Thyroid gland (tissue), 4 donors: ENCODE data around the gene TTN. TPM values are rescaled to one million over a fixed set of nuclear protein-coding genes. Genes with fewer than 3 reads are reported as not detected.

Experiments
- DNase-seq, 2 donors: peaks; one replicate each; pipeline ENCODE4 v3.0.0-alpha.2; 2019
- H3K27ac ChIP-seq, 3 donors: fragments of 200-600 bp; sonication (generic); 1 replicate in 2 of 3; 2 replicates in 1 of 3; pipeline ENCODE4 v1.5.1; 2016 to 2019; ENCODE audit warnings: mild to moderate bottlenecking in 1 of 3, moderate library complexity in 1 of 3
- H3K27me3 ChIP-seq: fragments of 200-600 bp; sonication (generic); one replicate; pipeline ENCODE4 v1.5.1; 2019
- H3K36me3 ChIP-seq, 2 donors: fragments of 200-600 bp; sonication (generic); one replicate each; pipeline ENCODE4 v1.5.1; 2016 to 2019
- H3K4me1 ChIP-seq, 2 donors: fragments of 200-600 bp; sonication (generic); one replicate each; pipeline ENCODE4 v1.5.1; 2017 to 2019
- H3K4me3 ChIP-seq, 3 donors: fragments of 200-600 bp; sonication (generic); replicated peaks in 1 of 3; 1 replicate in 2 of 3; 2 replicates in 1 of 3; pipeline ENCODE4 v1.5.1; 2016; ENCODE audit warnings: mild to moderate bottlenecking in 1 of 3
- H3K9me3 ChIP-seq: fragments of 200-600 bp; sonication (generic); one replicate; pipeline ENCODE4 v1.5.1; 2017
- POLR2A ChIP-seq, 2 donors: fragments of 450-650 bp; IDR thresholded peaks; one replicate each; pipeline ENCODE4 v1.6.1; 2017; ENCODE audit warnings: antibody characterized with exemption in 2 of 2, mild to moderate bottlenecking in 2 of 2, moderate library complexity in 1 of 2
- WGBS, 2 donors: methylation state at CpG; one replicate each; pipeline ENCODE4 v1.1.5; 2017; 5-methylcytosine and 5-hydroxymethylcytosine counted together
- intact Hi-C: fragments of 100-400 bp; cut with DNase I; formaldehyde crosslinking; loops from one replicate; pipeline ENCODE4 v1.15.1; 2023
- total RNA-seq, 4 donors: library from RNA; depleted of rRNA; stranded (reverse); fragments of >200 nt; gene quantifications; one replicate each; pipeline ENCODE4 v1.2.3, GENCODE V29; 2016
- TF ChIP-seq, protein P1 (sequence below), 6 experiments: fragments of 200-600 bp in 3 of 6; fragments of 450-650 bp in 3 of 6; sonication (generic) in 3 of 6; IDR thresholded peaks; one replicate each; pipeline ENCODE4 v1.5.1; 2016 to 2019; ENCODE audit warnings: antibody characterized with exemption in 6 of 6, mild to moderate bottlenecking in 2 of 6, inconsistent platforms in 1 of 6, moderate library complexity in 1 of 6

TTN gene
- total RNA-seq, 4 donors from 2014 or later = 6.3 to 11.3 (median 10.3) TPM

DNA sequence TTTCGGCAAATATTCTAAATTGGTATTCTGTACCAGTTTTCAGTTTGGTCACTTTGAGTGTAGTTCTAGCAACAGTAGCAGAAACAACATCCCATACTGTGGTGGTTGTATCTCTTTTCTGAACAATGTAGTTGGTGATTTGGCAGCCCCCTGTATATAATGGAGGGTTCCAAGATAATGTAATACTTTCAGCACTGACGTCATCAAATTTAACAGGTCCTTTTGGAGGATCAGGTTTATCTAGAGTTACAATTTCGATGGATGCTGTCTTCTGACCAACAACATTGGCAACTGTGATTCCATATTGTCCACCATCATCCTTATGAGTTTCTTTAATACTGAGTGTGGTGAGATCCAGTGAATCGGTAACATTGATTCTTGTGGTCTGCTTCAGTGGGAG, 239.0 kb downstream of the TTN start:
- Histone ChIP-seq H3K36me3 (peaks cover 0 to 3% of the 10 kb centered on the region in 2 donors), H3K4me3 (no peak overlapping the region), H3K4me1 (no peaks in the 10 kb centered on the region), H3K27me3 (no peaks in the 10 kb centered on the region), H3K27ac (no peak overlapping the region), H3K9me3 (no peaks in the 10 kb centered on the region)
- TF ChIP-seq, protein P1, sequence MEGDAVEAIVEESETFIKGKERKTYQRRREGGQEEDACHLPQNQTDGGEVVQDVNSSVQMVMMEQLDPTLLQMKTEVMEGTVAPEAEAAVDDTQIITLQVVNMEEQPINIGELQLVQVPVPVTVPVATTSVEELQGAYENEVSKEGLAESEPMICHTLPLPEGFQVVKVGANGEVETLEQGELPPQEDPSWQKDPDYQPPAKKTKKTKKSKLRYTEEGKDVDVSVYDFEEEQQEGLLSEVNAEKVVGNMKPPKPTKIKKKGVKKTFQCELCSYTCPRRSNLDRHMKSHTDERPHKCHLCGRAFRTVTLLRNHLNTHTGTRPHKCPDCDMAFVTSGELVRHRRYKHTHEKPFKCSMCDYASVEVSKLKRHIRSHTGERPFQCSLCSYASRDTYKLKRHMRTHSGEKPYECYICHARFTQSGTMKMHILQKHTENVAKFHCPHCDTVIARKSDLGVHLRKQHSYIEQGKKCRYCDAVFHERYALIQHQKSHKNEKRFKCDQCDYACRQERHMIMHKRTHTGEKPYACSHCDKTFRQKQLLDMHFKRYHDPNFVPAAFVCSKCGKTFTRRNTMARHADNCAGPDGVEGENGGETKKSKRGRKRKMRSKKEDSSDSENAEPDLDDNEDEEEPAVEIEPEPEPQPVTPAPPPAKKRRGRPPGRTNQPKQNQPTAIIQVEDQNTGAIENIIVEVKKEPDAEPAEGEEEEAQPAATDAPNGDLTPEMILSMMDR (IDR thresholded peaks at IDR 0.05) = no peak
- no peak for TF ChIP-seq POLR2A (IDR thresholded peaks at IDR 0.05)
- DNase-seq = no peak
- intact Hi-C loops = no loop called here
- WGBS, 2 donors = 94 to 96% methylated on average over 4 of the region's 4 CpGs

DNA sequence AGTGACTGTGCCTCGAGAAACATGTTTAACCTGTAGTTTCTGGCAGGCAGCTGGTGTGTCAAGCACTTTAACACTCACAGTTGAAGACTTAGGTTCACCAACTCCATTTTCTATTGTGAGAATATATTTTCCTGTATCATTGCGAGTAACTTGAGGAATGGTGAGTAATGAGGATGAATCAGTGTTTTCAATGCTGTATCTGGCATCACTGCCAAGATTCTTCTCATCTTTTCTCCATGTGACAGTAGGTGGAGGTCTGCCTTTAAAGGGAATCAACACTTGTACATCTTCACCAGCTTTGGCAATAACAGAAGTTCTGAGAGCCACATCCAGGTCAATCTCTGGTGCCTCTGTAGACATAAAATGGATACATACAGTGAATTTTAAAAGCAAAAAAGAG, 254.2 kb downstream of the TTN start:
- Histone ChIP-seq H3K4me3 (no peak overlapping the region), H3K9me3 (no peaks in the 10 kb centered on the region), H3K36me3 (no peaks in the 10 kb centered on the region), H3K27ac (no peak overlapping the region), H3K4me1 (no peaks in the 10 kb centered on the region), H3K27me3 (no peaks in the 10 kb centered on the region)
- intact Hi-C loops = no loop called here
- TF ChIP-seq, protein P1 (IDR thresholded peaks at IDR 0.05) = no peak
- TF ChIP-seq POLR2A (IDR thresholded peaks at IDR 0.05) = no peak
- WGBS, 2 donors = 93 to 96% methylated on average over 2 of the region's 2 CpGs
- DNase-seq = no peak

DNA sequence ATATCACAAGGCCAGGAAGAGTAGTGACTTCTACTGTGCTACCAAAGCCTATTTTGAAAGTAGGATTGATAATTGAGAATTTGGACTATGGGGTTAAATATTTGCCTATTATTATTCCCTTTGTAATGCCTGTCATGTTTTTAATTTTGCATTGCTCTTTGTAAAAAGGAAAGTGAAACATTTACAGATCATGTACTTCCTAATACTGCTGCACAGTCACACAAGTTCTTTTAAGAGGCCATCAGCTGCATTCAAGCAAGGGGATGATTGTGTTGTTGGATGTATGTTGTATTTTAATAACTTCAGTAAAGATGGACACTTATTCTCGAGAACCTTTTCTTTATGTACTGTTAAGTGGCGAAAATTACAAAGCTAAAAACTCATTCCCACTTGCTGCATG, 256.9 kb downstream of the TTN start:
- H3K9me3 ChIP-seq = no peaks in the 10 kb centered on the region
- DNase-seq = no peak
- H3K4me1 ChIP-seq = no peaks in the 10 kb centered on the region
- 94 to 96% methylated on average over 2 of the region's 2 CpGs for WGBS, 2 donors
- no peak overlapping the region for H3K27ac ChIP-seq
- intact Hi-C loops = no loop called here
- no peaks in the 10 kb centered on the region for H3K36me3 ChIP-seq
- TF ChIP-seq, protein P1 (IDR thresholded peaks at IDR 0.05) = no peak
- no peak for TF ChIP-seq POLR2A (IDR thresholded peaks at IDR 0.05)
- H3K4me3 ChIP-seq = no peak overlapping the region
- no peaks in the 10 kb centered on the region for H3K27me3 ChIP-seq

DNA sequence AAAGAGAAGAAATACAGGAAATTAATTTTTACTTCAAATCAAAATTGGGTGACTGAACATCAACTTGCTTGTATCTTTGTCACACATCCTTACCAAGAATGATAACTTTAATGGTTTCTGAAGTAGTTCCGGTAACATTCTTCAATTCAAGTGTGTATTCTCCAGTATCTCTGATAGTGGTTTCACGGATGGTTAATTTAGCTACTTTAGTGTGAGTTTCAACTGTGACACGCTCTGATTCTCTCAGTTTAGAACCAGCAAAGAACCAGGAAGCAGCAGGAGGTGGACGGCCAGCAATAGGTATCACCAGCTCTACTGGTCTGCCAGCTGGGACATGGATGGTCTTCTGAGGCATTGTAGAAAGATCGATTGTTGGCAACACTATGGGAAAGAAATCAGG, 264.7 kb downstream of the TTN start:
- 57 to 67% methylated on average over 5 of the region's 5 CpGs for WGBS, 2 donors
- TF ChIP-seq POLR2A (IDR thresholded peaks at IDR 0.05) = no peak
- Histone ChIP-seq H3K27ac (no peak overlapping the region), H3K9me3 (no peaks in the 10 kb centered on the region), H3K27me3 (no peaks in the 10 kb centered on the region), H3K36me3 (peaks cover 0 to 3% of the 10 kb centered on the region in 2 donors), H3K4me1 (no peaks in the 10 kb centered on the region), H3K4me3 (no peak overlapping the region)
- peak; percentile 16 to 26 for DNase-seq
- intact Hi-C loops = no loop called here

DNA sequence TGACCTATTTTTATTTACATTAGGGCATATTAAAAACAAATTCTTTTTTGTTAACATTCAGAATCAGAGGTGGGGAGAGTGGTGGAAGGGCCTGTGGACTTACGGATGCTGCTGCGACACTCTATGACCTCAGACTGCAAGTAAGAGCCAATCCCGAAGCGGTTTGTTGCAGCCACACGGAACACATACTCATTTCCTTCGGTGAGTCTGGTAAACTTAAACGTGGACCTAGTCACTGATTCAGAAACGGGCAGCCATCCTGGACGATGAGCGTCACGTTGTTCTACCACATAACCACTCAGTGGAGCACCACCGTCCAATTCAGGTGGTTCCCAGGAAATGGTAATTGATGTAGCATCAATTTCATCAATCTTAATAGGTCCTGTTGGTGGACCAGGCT, 265.1 kb downstream of the TTN start:
- DNase-seq = no peak
- Histone ChIP-seq H3K36me3 (peaks cover 0 to 3% of the 10 kb centered on the region in 2 donors), H3K27ac (no peak overlapping the region), H3K4me1 (no peaks in the 10 kb centered on the region), H3K27me3 (no peaks in the 10 kb centered on the region), H3K9me3 (no peaks in the 10 kb centered on the region), H3K4me3 (no peak overlapping the region)
- TF ChIP-seq, protein P1 (IDR thresholded peaks at IDR 0.05) = no peak
- whole genome bisulfite sequencing, 2 donors = 91 to 94% methylated on average over 12 of the region's 12 CpGs
- intact Hi-C loops = no loop called here

DNA sequence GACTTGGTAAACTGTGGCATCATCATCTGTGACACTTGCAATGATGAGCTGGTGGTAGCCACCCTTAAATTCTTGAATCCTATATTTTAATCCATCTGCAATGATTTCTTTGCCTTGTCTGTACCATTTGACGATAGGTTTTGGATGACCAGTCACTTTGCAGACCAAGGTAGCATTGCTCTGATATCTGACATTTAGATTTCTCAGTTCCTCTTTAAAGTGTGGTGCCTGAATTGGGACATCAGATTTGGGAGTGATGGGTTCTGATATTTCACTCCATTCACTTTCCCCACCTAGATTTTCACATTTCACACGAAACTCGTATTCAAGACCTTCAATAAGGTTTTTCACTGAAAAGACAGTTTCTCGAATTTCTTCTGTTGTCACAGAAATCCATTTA, 271.2 kb downstream of the TTN start:
- H3K4me3 ChIP-seq = no peak overlapping the region
- no peak for TF ChIP-seq POLR2A (IDR thresholded peaks at IDR 0.05)
- TF ChIP-seq, protein P1 (IDR thresholded peaks at IDR 0.05) = no peak
- H3K4me1 ChIP-seq = no peaks in the 10 kb centered on the region
- DNase-seq = no peak
- no peaks in the 10 kb centered on the region for H3K9me3 ChIP-seq
- H3K36me3 ChIP-seq = peaks cover 10 to 15% of the 10 kb centered on the region in 2 donors
- no peak overlapping the region for H3K27ac ChIP-seq
- intact Hi-C loops = no loop called here
- H3K27me3 ChIP-seq = no peaks in the 10 kb centered on the region
- WGBS, 2 donors = 93 to 97% methylated on average over 4 of the region's 4 CpGs
